WERI-Rb-1 (cell line): ENCODE measurements around the gene ATP10A.

Experiments
- DNase-seq: peaks from one replicate; pipeline ENCODE4 v3.0.0-alpha.2; 2020
- H3K27ac ChIP-seq: fragments of 250-450 bp; sonication (Bioruptor Pico); 2 replicates; pipeline ENCODE4 v1.5.1; 2020; ENCODE audit warnings: mild to moderate bottlenecking, moderate library complexity
- H3K27me3 ChIP-seq: fragments of 250-450 bp; sonication (Bioruptor Pico); 2 replicates; pipeline ENCODE4 v1.5.1; 2021; ENCODE audit warnings: mild to moderate bottlenecking, low read depth, moderate library complexity; ENCODE audit not compliant: insufficient read depth, severe bottlenecking
- H3K36me3 ChIP-seq: fragments of 250-450 bp; sonication (Bioruptor Pico); 2 replicates; pipeline ENCODE4 v1.5.1; 2020; ENCODE audit warnings: mild to moderate bottlenecking, moderate library complexity
- H3K4me3 ChIP-seq: 2 replicates; pipeline ENCODE4 v1.5.1; 2011; ENCODE audit warnings: low read depth, mild to moderate bottlenecking, control low read depth, low read length
- H3K9me3 ChIP-seq: fragments of 250-450 bp; sonication (Bioruptor Pico); 2 replicates; pipeline ENCODE4 v1.5.1; 2021; ENCODE audit warnings: mild to moderate bottlenecking, moderate library complexity; ENCODE audit not compliant: severe bottlenecking
- TF ChIP-seq, protein P1 (sequence below): IDR thresholded peaks from 2 replicates; pipeline ENCODE4 v1.5.1; 2011; ENCODE audit warnings: low read depth, mild to moderate bottlenecking, control low read depth, inconsistent platforms, low read length

The ATP10A gene

DNA sequence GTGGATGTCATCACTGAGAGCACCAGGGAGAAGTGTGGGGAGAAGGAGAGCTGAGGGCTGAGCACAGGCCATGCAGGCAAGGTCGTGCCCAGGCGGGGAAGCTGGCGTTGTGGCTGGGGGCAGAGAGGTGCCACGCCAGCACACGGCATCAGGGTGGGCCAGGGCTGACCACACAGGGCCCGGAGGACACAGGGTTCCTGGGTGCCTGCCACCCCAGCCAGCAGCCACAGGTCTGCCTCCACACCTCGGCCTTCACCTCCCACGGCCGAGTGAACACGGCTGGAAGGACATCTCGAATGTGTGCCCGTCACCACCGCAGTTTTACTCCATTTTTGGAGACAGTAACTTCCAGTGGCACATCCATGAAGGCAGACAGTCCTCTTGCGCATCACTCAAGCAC lies 77.1 kb downstream of the ATP10A start:
- TF ChIP-seq, protein P1, sequence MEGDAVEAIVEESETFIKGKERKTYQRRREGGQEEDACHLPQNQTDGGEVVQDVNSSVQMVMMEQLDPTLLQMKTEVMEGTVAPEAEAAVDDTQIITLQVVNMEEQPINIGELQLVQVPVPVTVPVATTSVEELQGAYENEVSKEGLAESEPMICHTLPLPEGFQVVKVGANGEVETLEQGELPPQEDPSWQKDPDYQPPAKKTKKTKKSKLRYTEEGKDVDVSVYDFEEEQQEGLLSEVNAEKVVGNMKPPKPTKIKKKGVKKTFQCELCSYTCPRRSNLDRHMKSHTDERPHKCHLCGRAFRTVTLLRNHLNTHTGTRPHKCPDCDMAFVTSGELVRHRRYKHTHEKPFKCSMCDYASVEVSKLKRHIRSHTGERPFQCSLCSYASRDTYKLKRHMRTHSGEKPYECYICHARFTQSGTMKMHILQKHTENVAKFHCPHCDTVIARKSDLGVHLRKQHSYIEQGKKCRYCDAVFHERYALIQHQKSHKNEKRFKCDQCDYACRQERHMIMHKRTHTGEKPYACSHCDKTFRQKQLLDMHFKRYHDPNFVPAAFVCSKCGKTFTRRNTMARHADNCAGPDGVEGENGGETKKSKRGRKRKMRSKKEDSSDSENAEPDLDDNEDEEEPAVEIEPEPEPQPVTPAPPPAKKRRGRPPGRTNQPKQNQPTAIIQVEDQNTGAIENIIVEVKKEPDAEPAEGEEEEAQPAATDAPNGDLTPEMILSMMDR = no peak
- Histone ChIP-seq H3K27me3 (no peaks in the 10 kb centered on the region), H3K9me3 (no peaks in the 10 kb centered on the region), H3K36me3 (no peaks in the 10 kb centered on the region), H3K4me3 (no peak overlapping the region), H3K27ac (no peak overlapping the region)
- DNase-seq = no peak

DNA sequence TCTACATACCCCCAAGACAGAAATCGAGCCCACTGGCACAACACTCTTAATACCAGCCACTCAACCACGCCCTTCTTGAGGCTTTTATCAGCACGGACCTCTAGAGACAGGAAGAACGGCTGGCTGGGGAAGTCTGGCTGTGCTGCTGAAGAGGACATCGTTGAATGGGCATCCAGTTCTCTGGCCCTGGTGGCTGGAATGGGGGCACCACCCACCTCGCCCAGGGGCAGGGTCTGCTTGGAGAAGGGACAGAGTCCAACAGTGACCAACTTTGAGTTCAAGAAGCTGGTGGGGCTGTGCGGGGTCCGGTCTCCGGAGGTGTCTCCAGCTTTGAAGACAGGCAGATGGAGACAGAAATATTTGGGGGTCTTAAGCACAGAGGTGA lies 77.5 kb downstream of the ATP10A start:
- DNase-seq = no peak
- TF ChIP-seq, protein P1 = no peak
- no peaks in the 10 kb centered on the region for H3K9me3 ChIP-seq
- no peaks in the 10 kb centered on the region for H3K27me3 ChIP-seq
- H3K27ac ChIP-seq = no peak overlapping the region
- H3K4me3 ChIP-seq = no peak overlapping the region
- no peaks in the 10 kb centered on the region for H3K36me3 ChIP-seq

DNA sequence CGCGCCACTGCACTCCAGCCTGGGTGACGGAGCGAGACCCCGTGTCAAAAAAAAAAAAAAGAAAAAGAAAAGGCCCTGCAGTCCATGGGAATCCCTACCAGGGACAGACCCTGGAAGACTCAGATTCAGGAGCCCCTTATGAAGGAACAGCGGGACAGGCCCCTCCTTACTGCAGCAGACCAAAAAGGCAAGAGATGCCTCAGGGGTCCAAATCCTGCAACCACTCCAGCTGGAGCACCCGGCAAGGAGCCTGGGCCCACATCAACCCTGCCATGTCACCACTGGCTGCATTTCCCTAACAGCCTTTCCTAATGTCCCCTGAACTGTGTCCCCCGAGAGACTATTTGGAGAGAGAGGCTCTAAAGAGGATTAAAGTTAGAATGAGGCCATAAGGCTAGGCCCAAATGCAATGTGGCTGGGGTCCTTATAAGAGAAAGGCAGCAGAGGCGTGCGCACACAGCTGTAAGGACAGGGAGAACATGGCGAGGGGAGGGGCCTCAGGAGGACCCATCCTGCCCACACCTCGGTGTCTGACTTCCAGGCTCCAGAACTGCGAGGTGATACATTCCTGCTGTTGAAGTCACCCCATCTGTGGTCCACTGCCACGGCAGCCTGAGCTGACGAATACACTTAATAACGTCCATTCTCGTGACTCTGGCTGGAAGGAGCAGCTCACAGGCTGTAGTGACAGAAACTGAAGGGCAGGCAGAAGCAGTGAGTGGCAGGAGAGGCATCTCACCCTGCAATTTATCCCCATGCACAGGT lies 78.1 kb downstream of the ATP10A start:
- Histone ChIP-seq H3K27me3 (no peaks in the 10 kb centered on the region), H3K9me3 (no peaks in the 10 kb centered on the region), H3K4me3 (no peak overlapping the region), H3K27ac (no peak overlapping the region), H3K36me3 (no peaks in the 10 kb centered on the region)
- DNase-seq = no peak
- TF ChIP-seq, protein P1 = no peak

GRCh38 chr15:25783607-25784540 lies 79.3 kb downstream of the ATP10A start:
- Histone ChIP-seq H3K36me3 (no peaks in the 10 kb centered on the region), H3K4me3 (no peak overlapping the region), H3K9me3 (no peaks in the 10 kb centered on the region), H3K27ac (no peak overlapping the region), H3K27me3 (no peaks in the 10 kb centered on the region)
- TF ChIP-seq, protein P1 = peak; percentile 74
- DNase-seq = peak; percentile 38

- no peaks in the 10 kb centered on the region for H3K9me3 ChIP-seq
- TF ChIP-seq, protein P1 = no peak
- H3K36me3 ChIP-seq = no peaks in the 10 kb centered on the region
- no peak for DNase-seq
- no peak overlapping the region for H3K27ac ChIP-seq
- H3K27me3 ChIP-seq = no peaks in the 10 kb centered on the region
- H3K4me3 ChIP-seq = no peak overlapping the region
These were observed 80.0 kb downstream of the ATP10A start for GRCh38 chr15:25783134-25783533.
